ENCODE data around the gene KANSL2.
"Not testable (repeated sequence)": the region's sequence is repeated elsewhere in the genome, so short reads cannot be mapped to it uniquely, and the experiment has no call there.

Gene KANSL2

DNA sequence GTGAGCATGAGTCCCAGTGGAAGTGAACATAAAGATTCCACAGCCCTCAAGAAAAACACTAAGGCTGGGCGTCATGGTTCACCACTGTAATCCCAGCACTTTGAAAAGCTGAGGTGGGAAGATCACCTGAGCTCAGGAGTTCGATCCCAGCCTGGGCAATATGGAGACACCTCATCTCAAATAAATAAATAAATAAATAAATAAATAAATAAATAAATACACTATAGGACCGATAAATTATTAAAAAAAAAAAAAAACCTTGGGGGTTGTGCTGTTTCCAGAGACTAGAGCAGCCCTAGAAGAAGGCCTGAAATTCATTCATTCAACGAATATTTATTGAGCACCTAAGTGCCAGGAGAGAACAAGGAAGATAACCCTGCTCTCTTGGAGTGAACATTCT is 1.5 kb upstream of the KANSL2 start:
- DNase-seq (ENCODE audit: low read depth): no peak

- DNase-seq (ENCODE audit: low read depth): no peak
Measured at GRCh38 chr12:48682927-48683326, 889 bp upstream of the KANSL2 start.

- not testable (repeated sequence) for DNase-seq (ENCODE audit: low read depth)
Measured at GRCh38 chr12:48682533-48682905, 481 bp upstream of the KANSL2 start.

DNA sequence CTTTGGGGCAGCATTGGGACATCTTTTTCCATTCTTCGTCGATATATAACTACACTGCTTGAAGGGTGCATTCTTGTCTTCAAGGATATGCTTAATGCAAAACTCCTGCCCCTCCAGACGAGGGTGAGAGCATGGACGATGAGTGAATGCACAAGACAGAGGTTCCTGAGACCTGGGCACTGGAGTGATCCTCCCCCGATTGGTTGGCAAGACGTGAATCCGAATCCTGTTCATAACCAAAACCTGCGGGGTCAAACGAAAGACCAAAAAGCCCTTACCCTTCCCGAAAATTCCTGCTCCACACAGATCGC is 684 bp downstream of the KANSL2 start:
- no peak for DNase-seq (ENCODE audit: low read depth)

DNA sequence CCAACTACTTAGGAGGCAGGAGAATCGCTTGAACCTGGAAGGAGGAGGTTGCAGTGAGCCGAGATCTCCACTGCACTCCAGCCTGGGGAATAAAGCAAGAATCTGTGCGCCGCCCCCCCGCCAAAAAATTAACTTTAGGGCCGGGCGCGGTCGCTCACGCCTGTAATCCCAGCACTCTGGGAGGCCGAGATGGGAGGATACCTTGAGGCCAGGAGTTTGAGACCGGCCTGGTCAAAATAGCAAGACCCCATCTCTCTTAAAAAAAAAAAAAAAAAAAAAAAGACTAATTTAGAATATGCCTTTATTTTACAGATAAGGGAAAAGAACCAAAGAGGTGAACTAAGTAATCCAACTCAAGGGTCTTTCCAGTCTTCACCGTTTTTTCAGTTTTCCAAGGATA is 1.2 kb downstream of the KANSL2 start:
- no peak for DNase-seq (ENCODE audit: low read depth)

- DNase-seq (ENCODE audit: low read depth): no peak
Measured at GRCh38 chr12:48678551-48679185, 3.4 kb downstream of the KANSL2 start.

DNA sequence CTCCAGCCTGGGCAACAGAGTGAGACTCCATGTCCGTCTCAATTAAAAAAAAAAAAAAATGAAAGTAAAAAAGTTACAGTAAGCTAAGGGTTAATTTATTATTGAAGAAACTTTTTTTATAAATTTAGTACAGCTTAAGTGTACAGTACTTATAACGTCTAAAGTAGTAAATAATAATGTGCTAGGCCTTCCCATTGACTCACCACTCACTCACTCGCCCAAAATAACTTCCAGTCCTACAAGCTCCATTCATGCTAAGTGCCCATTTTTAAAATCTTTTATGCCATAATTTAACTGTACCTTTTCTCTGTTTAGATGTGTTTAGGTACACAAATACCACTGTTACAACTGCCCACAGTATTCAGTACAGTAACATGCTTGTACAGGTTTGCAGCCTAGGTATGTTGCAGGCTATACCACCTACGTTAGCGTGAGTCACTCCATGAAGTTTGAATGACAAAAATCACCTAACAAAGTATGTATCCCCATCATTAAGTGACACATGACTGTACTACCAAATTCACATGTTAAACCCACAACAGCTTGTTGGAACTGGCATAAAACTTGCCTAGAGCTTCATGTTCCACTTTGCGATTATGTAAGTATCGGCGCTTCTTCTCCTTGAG is 10.7 kb downstream of the KANSL2 start:
- DNase-seq (ENCODE audit: low read depth): no peak

DNA sequence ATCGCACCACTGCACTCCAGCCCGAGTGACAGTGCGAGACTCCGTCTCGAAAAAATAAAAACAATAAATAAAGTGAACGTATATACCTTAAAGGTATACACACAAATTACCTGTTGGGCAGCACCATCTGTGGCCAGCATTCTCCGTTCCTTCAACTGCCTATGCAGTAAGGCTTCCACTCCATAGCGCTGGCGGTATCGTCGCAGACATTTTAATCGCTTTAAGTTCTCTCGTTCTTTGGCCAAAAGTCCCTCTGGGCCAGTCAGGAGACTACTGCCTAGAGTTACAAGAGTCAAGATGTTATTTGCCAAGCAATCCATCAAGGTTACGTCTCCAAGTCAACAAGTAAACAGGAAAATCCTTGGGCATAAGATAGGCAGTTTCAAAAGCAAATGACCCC is 13.0 kb downstream of the KANSL2 start:
- no peak for DNase-seq (ENCODE audit: low read depth)

GRCh38 chr12:48659863-48660262 is 22.2 kb downstream of the KANSL2 start:
- DNase-seq (ENCODE audit: low read depth): no peak

DNA sequence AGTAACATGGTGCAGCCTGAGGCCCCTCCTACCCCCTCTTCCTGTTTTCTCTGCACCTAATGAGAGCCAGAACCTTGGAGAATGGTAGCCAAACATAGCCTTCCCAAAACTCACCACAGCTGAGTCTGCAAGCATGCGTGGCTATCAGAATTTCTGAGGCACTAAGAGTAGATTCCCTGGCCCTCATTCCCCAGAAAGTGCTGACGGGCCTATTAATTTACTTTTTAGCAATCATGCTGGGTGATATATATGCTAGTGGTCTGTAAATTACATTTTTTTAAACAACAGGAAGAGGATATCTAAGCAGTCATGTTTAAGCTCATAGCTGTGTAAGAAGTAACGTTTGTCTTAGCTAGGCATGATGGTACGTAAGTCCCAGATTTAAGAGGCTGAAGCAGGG is 30.4 kb downstream of the KANSL2 start:
- DNase-seq (ENCODE audit: low read depth): no peak

DNA sequence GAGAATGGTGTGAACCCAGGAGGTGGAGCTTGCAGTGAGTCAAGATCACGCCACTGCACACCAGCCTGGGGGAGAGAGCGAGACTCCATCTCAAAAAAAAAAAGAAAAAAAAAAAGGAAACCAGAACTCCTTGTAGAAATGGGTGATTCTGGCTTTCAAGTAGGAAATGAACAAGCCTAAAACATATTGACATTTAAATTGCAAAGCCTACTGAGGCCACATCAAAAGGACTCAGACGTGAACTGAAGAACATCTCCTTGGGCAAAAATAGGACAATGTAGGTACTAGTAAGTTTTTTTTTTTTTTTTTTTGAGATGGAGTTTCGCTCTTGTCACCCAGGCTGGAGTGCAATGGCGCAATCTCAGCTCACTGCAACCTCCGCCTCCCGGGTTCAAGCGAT is 36.7 kb downstream of the KANSL2 start:
- DNase-seq (ENCODE audit: low read depth): not testable (repeated sequence)

DNA sequence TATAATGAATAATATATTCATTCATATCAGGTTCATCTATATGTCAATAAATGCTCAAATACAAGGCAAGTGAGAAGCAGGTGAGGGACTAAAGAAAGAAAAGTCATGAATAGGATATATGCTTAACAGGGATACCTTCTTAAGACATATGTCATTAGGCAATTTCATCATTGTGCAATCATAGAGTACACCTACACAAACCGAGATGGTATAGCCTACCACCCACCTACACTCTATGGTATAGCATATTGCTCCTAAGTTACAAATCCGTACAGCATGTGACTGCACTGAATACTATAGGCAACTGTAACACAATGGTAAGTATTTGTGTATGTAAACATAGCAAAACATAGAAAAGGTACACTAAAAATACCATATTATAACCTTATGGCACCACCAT is 39.0 kb downstream of the KANSL2 start:
- no peak for DNase-seq (ENCODE audit: low read depth)

DNA sequence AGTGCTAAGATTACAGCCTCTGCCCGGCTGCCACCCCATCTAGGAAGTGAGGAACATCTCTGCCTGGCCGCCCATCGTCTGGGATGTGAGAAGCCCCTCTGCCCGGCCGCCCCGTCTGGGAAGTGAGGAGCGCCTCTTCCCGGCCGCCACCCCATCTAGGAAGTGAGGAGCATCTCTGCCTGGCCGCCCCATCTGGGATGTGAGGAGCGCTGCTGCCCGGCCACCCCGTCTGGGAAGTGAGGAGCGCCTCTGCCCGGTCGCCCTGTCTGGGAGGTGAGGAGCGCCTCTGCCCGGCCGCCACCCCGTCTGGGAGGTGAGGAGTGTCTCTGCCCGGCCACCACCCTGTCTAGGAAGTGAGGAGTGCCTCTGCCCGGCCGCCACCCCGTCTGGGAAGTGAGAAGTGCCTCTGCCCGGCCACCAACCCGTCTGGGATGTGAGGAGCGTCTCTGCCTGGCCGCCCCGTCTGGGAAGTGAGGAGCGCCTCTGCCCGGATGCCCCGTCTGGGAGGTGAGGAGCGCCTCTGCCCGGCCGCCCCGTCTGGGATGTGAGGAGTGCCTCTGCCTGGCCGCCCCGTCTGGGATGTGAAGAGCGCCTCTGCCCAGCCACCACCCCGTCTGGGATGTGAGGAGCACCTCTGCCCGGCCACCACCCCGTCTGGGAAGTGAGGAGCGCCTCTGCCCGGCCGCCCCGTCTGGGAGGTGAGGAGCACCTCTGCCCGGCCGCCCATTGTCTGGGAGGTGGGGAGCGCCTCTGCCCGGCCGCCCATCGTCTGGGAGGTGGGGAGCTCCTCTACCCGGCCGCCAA is 40.1 kb downstream of the KANSL2 start:
- not testable (repeated sequence) for DNase-seq (ENCODE audit: low read depth)

DNA sequence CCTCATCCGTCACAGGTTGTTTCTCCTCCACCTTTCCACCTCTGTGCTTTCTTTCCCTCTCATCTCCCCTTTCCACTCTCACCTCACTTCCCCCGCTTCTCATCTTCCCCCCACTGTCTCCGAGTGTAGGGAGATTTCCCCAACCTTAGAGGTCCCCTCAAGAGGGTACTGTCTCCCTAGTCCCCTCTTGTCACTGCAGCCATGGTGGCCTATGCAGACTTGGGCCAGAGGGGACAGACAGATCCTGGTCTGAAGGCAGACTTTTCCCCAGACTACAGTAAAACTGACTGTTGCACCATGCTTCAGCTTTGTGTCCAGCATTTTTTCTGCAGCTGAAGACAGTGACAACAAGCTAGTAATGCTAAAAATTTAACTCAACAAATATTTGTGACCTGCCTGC is 41.2 kb downstream of the KANSL2 start:
- no peak for DNase-seq (ENCODE audit: low read depth)

GRCh38 chr12:48640428-48640827 is 41.6 kb downstream of the KANSL2 start:
- DNase-seq (ENCODE audit: low read depth): no peak

- no peak for DNase-seq (ENCODE audit: low read depth)
Measured at GRCh38 chr12:48631071-48631470, 51.0 kb downstream of the KANSL2 start.

GRCh38 chr12:48630346-48630745 is 51.7 kb downstream of the KANSL2 start:
- DNase-seq (ENCODE audit: low read depth): no peak

GRCh38 chr12:48629541-48629940 is 52.5 kb downstream of the KANSL2 start:
- no peak for DNase-seq (ENCODE audit: low read depth)

- no peak for DNase-seq (ENCODE audit: low read depth)
Measured at GRCh38 chr12:48627556-48627955, 54.5 kb downstream of the KANSL2 start.

GRCh38 chr12:48622997-48623396 is 59.0 kb downstream of the KANSL2 start:
- DNase-seq (ENCODE audit: low read depth): not testable (repeated sequence)

GRCh38 chr12:48618541-48618940 is 63.5 kb downstream of the KANSL2 start:
- DNase-seq (ENCODE audit: low read depth): peak; percentile 45

GRCh38 chr12:48615681-48616080 is 66.4 kb downstream of the KANSL2 start:
- DNase-seq (ENCODE audit: low read depth): no peak

- DNase-seq (ENCODE audit: low read depth): no peak
Measured at GRCh38 chr12:48613321-48613720, 68.7 kb downstream of the KANSL2 start.

All from HS-27A (cell line).